K562 (cell line): ENCODE results near the gene PCED1B. TPM values are rescaled to one million over a fixed set of nuclear protein-coding genes. Genes with fewer than 3 reads are reported as not detected.
A peak's percentile ranks its signal among the peaks of the same experiment; 100 is the strongest.

Source experiments
- ATAC-seq: fragments of 200-7000 bp; cut with Tn5 transposase; 3 replicates; pipeline ENCODE4 v1.9.1; 2020; ENCODE audit warnings: moderate library complexity
- BruUV-seq: library from RNA; stranded (reverse); fragments of 400-500 nt; replicated peaks from 2 replicates; lab custom pipeline; 2021; lab: Mats Ljungman, UMichigan
- CTCF ChIA-PET: fragments of 300-600 bp; formaldehyde crosslinking; extraction: SDS; loops from one replicate; lab custom pipeline; 2021; ENCODE audit warnings: low intra/inter-chr PET ratio; lab: Yijun Ruan, JAX
- POLR2A ChIA-PET: fragments of 300-600, 350-650 bp; sonication (Branson Sonifier 250); formaldehyde crosslinking; extraction: SDS; loops from one replicate; lab custom pipeline; 2021; ENCODE audit warnings: antibody characterized with exemption, inconsistent platforms; lab: Yijun Ruan, JAX
- DNase-seq, 4 experiments: peaks; one replicate each; pipeline versions ENCODE4 v3.0.0 to v3.0.0-alpha.2; 2011 to 2018; ENCODE audit warnings: low spot score in 3 of 4, mixed read lengths in 3 of 4; ENCODE audit errors: extremely low read depth in 1 of 4
- FAIRE-seq: peaks from 2 replicates; lab custom pipeline; 2011; peaks lifted over from hg19 to GRCh38; lab: Jason Lieb, UNC
- H2AFZ ChIP-seq: 2 replicates; pipeline ENCODE4 v1.6.0; 2011; ENCODE audit warnings: low read depth, low read length, control low read depth, inconsistent platforms
- H3K27ac ChIP-seq: fragments of 200-600 bp; 3 replicates; pipeline ENCODE4 v1.8.0; 2011; ENCODE audit warnings: low read depth, mild to moderate bottlenecking, control low read depth, inconsistent platforms, low read length, moderate library complexity, mixed read lengths; ENCODE audit errors: extremely low read depth
- H3K27me3 ChIP-seq, 2 experiments: fragments of 300-600 bp in 1 of 2; 2 replicates in 1 of 2; 3 replicates in 1 of 2; pipeline versions ENCODE4 v1.6.0 to v1.8.0; 2011; ENCODE audit warnings: inconsistent platforms in 2 of 2, low read length in 2 of 2, mild to moderate bottlenecking in 1 of 2, mixed read lengths in 1 of 2, moderate library complexity in 1 of 2; ENCODE audit not compliant: control insufficient read depth in 2 of 2, insufficient read depth in 2 of 2
- H3K36me3 ChIP-seq: fragments of 300-600 bp; 3 replicates; pipeline ENCODE4 v1.8.0; 2011; ENCODE audit warnings: mild to moderate bottlenecking, low read length, inconsistent platforms; ENCODE audit not compliant: control insufficient read depth, insufficient read depth
- H3K4me1 ChIP-seq, 2 experiments: fragments of 200-600 bp in 1 of 2; replicated peaks in 1 of 2; 2 replicates in 1 of 2; 3 replicates in 1 of 2; pipeline versions ENCODE4 v1.5.1 to v1.8.0; 2011; ENCODE audit warnings: inconsistent platforms in 2 of 2, low read length in 2 of 2, mild to moderate bottlenecking in 1 of 2, mixed read lengths in 1 of 2, moderate library complexity in 1 of 2; ENCODE audit not compliant: control insufficient read depth in 2 of 2, insufficient read depth in 2 of 2
- H3K4me2 ChIP-seq: 2 replicates; pipeline ENCODE4 v1.6.1; 2011; ENCODE audit warnings: low read length, control low read depth, inconsistent platforms, mixed read lengths; ENCODE audit not compliant: insufficient read depth
- H3K4me3 ChIP-seq: fragments of 200-600 bp; sonication (generic), shearing (Covaris generic); 2 replicates; pipeline ENCODE4 v1.5.1; 2016; ENCODE audit warnings: control low read depth, inconsistent platforms
- H3K79me2 ChIP-seq: fragments of 200-600 bp; 3 replicates; pipeline ENCODE4 v1.8.0; 2011; ENCODE audit warnings: low read length, inconsistent platforms; ENCODE audit not compliant: control insufficient read depth, insufficient read depth
- H3K9ac ChIP-seq, 2 experiments: 2 replicates each; pipeline versions ENCODE4 v1.6.0 to v1.6.1; 2011; ENCODE audit warnings: low read depth in 2 of 2, low read length in 2 of 2, control low read depth in 1 of 2, inconsistent platforms in 1 of 2, mild to moderate bottlenecking in 1 of 2, mixed read lengths in 1 of 2; ENCODE audit not compliant: insufficient read depth in 1 of 2
- H3K9me1 ChIP-seq: one replicate; pipeline ENCODE4 v1.6.0; 2011; ENCODE audit warnings: inconsistent platforms, mild to moderate bottlenecking, low read length, moderate library complexity; ENCODE audit not compliant: control insufficient read depth, insufficient read depth
- H3K9me3 ChIP-seq: replicated peaks from 2 replicates; pipeline ENCODE4 v1.5.1; 2011; ENCODE audit warnings: low read depth, low read length, inconsistent platforms; ENCODE audit not compliant: control insufficient read depth, insufficient read depth
- H4K20me1 ChIP-seq: replicated peaks from 2 replicates; pipeline ENCODE4 v1.6.1; 2011; ENCODE audit warnings: low read length, inconsistent platforms, mixed read lengths; ENCODE audit not compliant: control insufficient read depth, insufficient read depth
- CBFA2T2 ChIP-seq: fragments of 450-650 bp; conservative IDR thresholded peaks from 2 replicates; pipeline ENCODE4 v1.6.1; 2017; ENCODE audit warnings: mild to moderate bottlenecking
- HIVEP1 ChIP-seq: fragments of 250-450 bp; sonication (Bioruptor Pico); IDR thresholded peaks from 2 replicates; pipeline ENCODE4 v1.4.0; 2020; ENCODE audit warnings: mild to moderate bottlenecking
- MYNN ChIP-seq, 2 experiments: sonication (generic); formaldehyde crosslinking in 1 of 2; IDR thresholded peaks; 2 replicates each; pipeline versions ENCODE4 v1.5.0 to v1.6.1; 2016 to 2020; ENCODE audit warnings: antibody characterized with exemption in 1 of 2, missing genetic modification reagents in 1 of 2
- NUFIP1 ChIP-seq: fragments of 450-650 bp; IDR thresholded peaks from 2 replicates; pipeline ENCODE4 v1.6.1; 2018; ENCODE audit not compliant: partially characterized antibody
- PHTF2 ChIP-seq: fragments of 250-450 bp; sonication (Bioruptor Pico); IDR thresholded peaks from 2 replicates; pipeline ENCODE4 v1.5.0; 2021; ENCODE audit warnings: mild to moderate bottlenecking
- RBFOX2 ChIP-seq: fragments of 200-400 bp; formaldehyde crosslinking; IDR thresholded peaks from 2 replicates; pipeline ENCODE4 v1.6.1; 2017; ENCODE audit warnings: low read depth, mild to moderate bottlenecking, low read length, moderate library complexity
- SOX6 ChIP-seq: fragments of 450-650 bp; IDR thresholded peaks from 2 replicates; pipeline ENCODE4 v1.6.1; 2014; ENCODE audit warnings: mild to moderate bottlenecking
- TARDBP ChIP-seq: fragments of 450-650 bp; IDR thresholded peaks from 2 replicates; pipeline ENCODE4 v1.6.1; 2016
- ZNF512 ChIP-seq: IDR thresholded peaks from 2 replicates; pipeline ENCODE4 v1.6.1; 2016; ENCODE audit warnings: missing genetic modification characterization, missing compliant biosample characterization
- ZNF609 ChIP-seq: sonication (generic); formaldehyde crosslinking; IDR thresholded peaks from 2 replicates; pipeline ENCODE4 v1.8.1; 2023; ENCODE audit warnings: missing genetic modification reagents, mild to moderate bottlenecking, borderline replicate concordance
- WGBS: fragments of 100-300 bp; shearing (Covaris generic); methylation state at CpG from one replicate; pipeline ENCODE4 v1.1.6; 2016; ENCODE audit warnings: low coverage, mixed read lengths; ENCODE audit not compliant: insufficient coverage; ENCODE audit errors: missing lambda C conversion rate; 5-methylcytosine and 5-hydroxymethylcytosine counted together
- in situ Hi-C: fragments of 300-500 bp; cut with MboI; formaldehyde crosslinking; loops from 4 replicates; pipeline ENCODE4 v1.15.0; 2018; ENCODE audit warnings: inconsistent platforms, mixed read lengths
- intact Hi-C: fragments of 100-400 bp; cut with micrococcal nuclease; formaldehyde crosslinking; loops from 2 replicates; pipeline ENCODE4 v1.14.2; 2022
- polyA plus RNA-seq, 8 experiments: library from polyadenylated mRNA; depleted of rRNA in 4 of 8; stranded (reverse) in 5 of 8; unstranded in 3 of 8; fragments of >200 nt; fragmentation: Nextera tagmentation in 2 of 8; fragmentation: Illumina TruSeq in 1 of 8; extraction: Ambion mirVana in 2 of 8; extraction: Trizol in 1 of 8; gene quantifications; 2 replicates each; pipeline versions ENCODE4 v1.2.1 to v1.2.3, GENCODE V29; 2011 to 2014; ENCODE audit warnings: inconsistent platforms in 1 of 8, missing spikeins in 1 of 8
- total RNA-seq, 7 experiments: library from RNA; depleted of rRNA in 6 of 7; stranded (reverse); fragments of >200 nt in 6 of 7; fragmentation: Illumina TruSeq in 2 of 7; extraction: Trizol in 2 of 7; gene quantifications; 2 replicates each; pipeline versions ENCODE4 v1.2.1 to v1.2.3, GENCODE V29; 2011 to 2021; ENCODE audit warnings: low replicate concordance in 1 of 7
- TF ChIP-seq, protein P1 (sequence below): IDR thresholded peaks from 3 replicates; pipeline ENCODE4 v1.6.1; 2011; ENCODE audit warnings: borderline replicate concordance, mild to moderate bottlenecking; ENCODE audit not compliant: insufficient read length, insufficient read depth
- TF ChIP-seq, protein P2 (sequence below), 3 experiments: fragments of 200-800 bp in 1 of 3; sonication (Bioruptor generic) in 1 of 3; sonication (generic) in 1 of 3; formaldehyde crosslinking in 1 of 3; IDR thresholded peaks; 2 replicates each; pipeline versions ENCODE4 v1.6.1 to v1.8.0; 2016 to 2022; ENCODE audit warnings: mild to moderate bottlenecking in 2 of 3, missing compliant biosample characterization in 2 of 3, missing genetic modification characterization in 2 of 3, missing genetic modification reagents in 1 of 3

PCED1B gene
- total and polyA plus RNA-seq, 9 of the 15 experiments (the other 6 are each of a cell fraction or from before 2014, with no cell fraction given), result 1.2 to 9.3 (median 2.5) TPM

GRCh38 chr12:47265391-47265790 lies 186.0 kb downstream of the PCED1B start:
- no peak for DNase-seq
- Histone ChIP-seq H3K9me3 (no peaks in the 10 kb centered on the region), H3K27me3 (no peaks in the 10 kb centered on the region), H3K79me2 (no peaks in the 10 kb centered on the region), H3K9me1 (no peaks in the 10 kb centered on the region), H4K20me1 (no peaks in the 10 kb centered on the region), H3K4me1 (peaks cover 0 to 14% of the 10 kb centered on the region in 2 experiments; a peak in 4 of 5 replicates), H3K36me3 (no peaks in the 10 kb centered on the region), H3K4me3 (no peak overlapping the region), H3K27ac (no peak overlapping the region), H2AFZ (peak overlapping the region; percentile 64; the same call in 1 of the 2 replicates), H3K9ac (no peak overlapping the region), H3K4me2 (no peak overlapping the region)
- no peak for FAIRE-seq
- ChIA-PET CTCF (no interaction called here), POLR2A (interaction anchor here (0.7 kb wide), 1 partner anchor 142 kb away, joined by 3 read pairs; no protein-coding TSS in a partner anchor)
- in situ Hi-C loops (no loop called here), intact Hi-C loops (no loop called here)
- no peak for ATAC-seq
- 60% methylated on average over 4 of the region's 4 CpGs for WGBS
- no TSS peak for BruUV-seq
- TF ChIP-seq CBFA2T2, result no peak
- TF ChIP-seq NUFIP1, result no peak
- no peak for TF ChIP-seq HIVEP1 (CRISPR knock-in tag)
- no peak for TF ChIP-seq PHTF2 (CRISPR knock-in tag)
- TF ChIP-seq, protein P1, sequence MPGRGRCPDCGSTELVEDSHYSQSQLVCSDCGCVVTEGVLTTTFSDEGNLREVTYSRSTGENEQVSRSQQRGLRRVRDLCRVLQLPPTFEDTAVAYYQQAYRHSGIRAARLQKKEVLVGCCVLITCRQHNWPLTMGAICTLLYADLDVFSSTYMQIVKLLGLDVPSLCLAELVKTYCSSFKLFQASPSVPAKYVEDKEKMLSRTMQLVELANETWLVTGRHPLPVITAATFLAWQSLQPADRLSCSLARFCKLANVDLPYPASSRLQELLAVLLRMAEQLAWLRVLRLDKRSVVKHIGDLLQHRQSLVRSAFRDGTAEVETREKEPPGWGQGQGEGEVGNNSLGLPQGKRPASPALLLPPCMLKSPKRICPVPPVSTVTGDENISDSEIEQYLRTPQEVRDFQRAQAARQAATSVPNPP, result no peak
- no peak for TF ChIP-seq RBFOX2
- no peak for TF ChIP-seq TARDBP
- no peak for TF ChIP-seq ZNF609
- no peak for TF ChIP-seq SOX6
- no peak for TF ChIP-seq MYNN (IDR thresholded peaks at IDR 0.05)
- no peak for TF ChIP-seq MYNN (CRISPR knock-in tag; IDR thresholded peaks at IDR 0.05)
- TF ChIP-seq, protein P2, sequence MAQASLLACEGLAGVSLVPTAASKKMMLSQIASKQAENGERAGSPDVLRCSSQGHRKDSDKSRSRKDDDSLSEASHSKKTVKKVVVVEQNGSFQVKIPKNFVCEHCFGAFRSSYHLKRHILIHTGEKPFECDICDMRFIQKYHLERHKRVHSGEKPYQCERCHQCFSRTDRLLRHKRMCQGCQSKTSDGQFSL (CRISPR knock-in tag; IDR thresholded peaks at IDR 0.05), result no peak
- TF ChIP-seq, protein P2 (tag; IDR thresholded peaks at IDR 0.05), result no peak
- no peak for TF ChIP-seq ZNF512 (tag)
